ENCODE measurements around the gene NSUN4.
"Not testable (repeated sequence)": the region's sequence is repeated elsewhere in the genome, so short reads cannot be mapped to it uniquely, and the experiment has no call there.

The NSUN4 gene

GRCh38 chr1:46364612-46365011 lies 24.0 kb downstream of the NSUN4 start:
- no peak for TF ChIP-seq CTCF (IDR thresholded peaks at IDR 0.05; ENCODE audit: unreplicated experiment in 3 of 3)
- Mint-ChIP-seq H3K4me3 (no peak overlapping the region), H3K4me1 (no peaks in the 10 kb centered on the region), H3K9me3 (no peaks in the 10 kb centered on the region), H3K27me3 (ENCODE audit: low read depth) (no peaks in the 10 kb centered on the region), H3K36me3 (ENCODE audit: low read depth) (peaks cover 52% of the 10 kb centered on the region), H3K27ac (no peak overlapping the region)

- H3K4me3 Mint-ChIP-seq; H3K4me1 Mint-ChIP-seq; H3K9me3 Mint-ChIP-seq; H3K27ac Mint-ChIP-seq; H3K27me3 Mint-ChIP-seq (ENCODE audit: low read depth): not testable (repeated sequence)
- H3K36me3 Mint-ChIP-seq (ENCODE audit: low read depth), result peaks cover 51% of the 10 kb centered on the region
These were observed 25.2 kb downstream of the NSUN4 start for GRCh38 chr1:46365796-46366195.

GRCh38 chr1:46367072-46367471 lies 26.5 kb downstream of the NSUN4 start:
- TF ChIP-seq CTCF (IDR thresholded peaks at IDR 0.05; ENCODE audit: unreplicated experiment in 3 of 3), result no peak
- Mint-ChIP-seq H3K36me3 (ENCODE audit: low read depth) (peaks cover 43% of the 10 kb centered on the region), H3K4me1 (no peaks in the 10 kb centered on the region), H3K9me3 (no peaks in the 10 kb centered on the region), H3K27me3 (ENCODE audit: low read depth) (no peaks in the 10 kb centered on the region), H3K4me3 (no peak overlapping the region), H3K27ac (no peak overlapping the region)

- H3K4me1 Mint-ChIP-seq; H3K9me3 Mint-ChIP-seq; H3K4me3 Mint-ChIP-seq; H3K27ac Mint-ChIP-seq; H3K27me3 Mint-ChIP-seq (ENCODE audit: low read depth): not testable (repeated sequence)
- H3K36me3 Mint-ChIP-seq (ENCODE audit: low read depth), result peaks cover 44% of the 10 kb centered on the region
These were observed 27.1 kb downstream of the NSUN4 start for GRCh38 chr1:46367701-46368100.

GRCh38 chr1:46368791-46369190 lies 28.2 kb downstream of the NSUN4 start:
- no peak overlapping the region for H3K4me3 Mint-ChIP-seq
- H3K27ac Mint-ChIP-seq, result peak overlapping the region in 1 of 3 experiments; percentile 20
- H3K36me3 Mint-ChIP-seq (ENCODE audit: low read depth), result peaks cover 38% of the 10 kb centered on the region
- no peaks in the 10 kb centered on the region for H3K9me3 Mint-ChIP-seq
- no peak for TF ChIP-seq CTCF (IDR thresholded peaks at IDR 0.05; ENCODE audit: unreplicated experiment in 3 of 3)
- H3K4me1 Mint-ChIP-seq, result no peaks in the 10 kb centered on the region
- H3K27me3 Mint-ChIP-seq (ENCODE audit: low read depth), result no peaks in the 10 kb centered on the region

- H3K9me3 Mint-ChIP-seq, result no peaks in the 10 kb centered on the region
- H3K4me1 Mint-ChIP-seq, result no peaks in the 10 kb centered on the region
- no peak for TF ChIP-seq CTCF (IDR thresholded peaks at IDR 0.05; ENCODE audit: unreplicated experiment in 3 of 3)
- no peaks in the 10 kb centered on the region for H3K27me3 Mint-ChIP-seq (ENCODE audit: low read depth)
- H3K27ac Mint-ChIP-seq, result peak overlapping the region in 1 of 3 experiments; percentile 1
- peaks cover 37% of the 10 kb centered on the region for H3K36me3 Mint-ChIP-seq (ENCODE audit: low read depth)
- H3K4me3 Mint-ChIP-seq, result no peak overlapping the region
These were observed 29.1 kb downstream of the NSUN4 start for GRCh38 chr1:46369542-46370213.

GRCh38 chr1:46370214-46370633 lies 29.6 kb downstream of the NSUN4 start:
- no peak overlapping the region for H3K27ac Mint-ChIP-seq
- H3K36me3 Mint-ChIP-seq (ENCODE audit: low read depth), result peaks cover 32% of the 10 kb centered on the region
- H3K4me1 Mint-ChIP-seq, result no peaks in the 10 kb centered on the region
- H3K27me3 Mint-ChIP-seq (ENCODE audit: low read depth), result no peaks in the 10 kb centered on the region
- H3K9me3 Mint-ChIP-seq, result no peaks in the 10 kb centered on the region
- H3K4me3 Mint-ChIP-seq, result no peak overlapping the region
- no peak for TF ChIP-seq CTCF (IDR thresholded peaks at IDR 0.05; ENCODE audit: unreplicated experiment in 3 of 3)
